ENCODE data around the gene ATG13. TPM values are rescaled to one million over a fixed set of nuclear protein-coding genes. Genes with fewer than 3 reads are reported as not detected.

Gene ATG13
- total and polyA plus RNA-seq, 3 donors from 2014 or later = 176 to 224 (median 203) TPM

DNA sequence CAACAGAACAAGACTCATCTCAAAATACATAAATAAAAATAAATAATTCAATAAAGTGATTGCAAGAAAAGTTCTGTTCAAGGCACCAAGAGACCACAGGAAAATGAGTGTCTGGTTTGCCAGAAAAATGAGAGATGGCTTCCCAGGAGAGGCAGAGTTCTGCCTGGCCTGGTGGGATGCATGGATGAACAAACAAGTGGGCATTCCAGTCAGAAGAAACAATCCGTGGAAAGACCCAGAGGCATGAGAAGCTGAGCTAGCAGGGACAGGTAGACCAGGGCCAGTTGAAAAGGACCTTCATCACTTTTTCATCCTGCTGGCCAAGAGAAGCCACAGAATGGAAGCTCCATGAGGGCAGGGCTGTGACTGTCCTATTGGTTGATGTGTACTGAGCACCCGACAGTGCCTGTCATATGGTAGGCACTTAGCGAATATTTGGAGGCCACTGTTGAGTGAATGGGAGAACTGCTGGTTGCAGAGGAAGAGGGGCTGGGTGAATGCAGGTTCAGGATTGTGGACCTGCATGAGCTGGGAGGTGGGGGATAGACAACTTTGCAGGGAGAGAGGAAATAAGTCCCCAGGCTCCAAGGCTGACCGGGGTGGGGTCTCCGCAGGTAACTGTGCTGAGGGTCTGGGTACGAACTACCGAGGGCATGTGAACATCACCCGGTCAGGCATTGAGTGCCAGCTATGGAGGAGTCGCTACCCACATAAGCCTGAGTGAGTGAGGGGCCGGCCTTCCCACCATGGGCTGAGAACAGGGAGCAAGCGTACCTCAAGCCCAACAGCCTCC lies 105.4 kb downstream of the ATG13 start:
- no peaks in the 10 kb centered on the region for H3K36me3 ChIP-seq (ENCODE audit: low read depth, missing control alignments)
- no peaks in the 10 kb centered on the region for H3K9me3 ChIP-seq
- H3K27me3 ChIP-seq = no peaks in the 10 kb centered on the region
- no peak for DNase-seq
- no peak overlapping the region for H3K4me3 ChIP-seq
- H3K27ac ChIP-seq = no peak overlapping the region
- no peak for TF ChIP-seq POLR2A (IDR thresholded peaks at IDR 0.05)
- TF ChIP-seq, protein P1, sequence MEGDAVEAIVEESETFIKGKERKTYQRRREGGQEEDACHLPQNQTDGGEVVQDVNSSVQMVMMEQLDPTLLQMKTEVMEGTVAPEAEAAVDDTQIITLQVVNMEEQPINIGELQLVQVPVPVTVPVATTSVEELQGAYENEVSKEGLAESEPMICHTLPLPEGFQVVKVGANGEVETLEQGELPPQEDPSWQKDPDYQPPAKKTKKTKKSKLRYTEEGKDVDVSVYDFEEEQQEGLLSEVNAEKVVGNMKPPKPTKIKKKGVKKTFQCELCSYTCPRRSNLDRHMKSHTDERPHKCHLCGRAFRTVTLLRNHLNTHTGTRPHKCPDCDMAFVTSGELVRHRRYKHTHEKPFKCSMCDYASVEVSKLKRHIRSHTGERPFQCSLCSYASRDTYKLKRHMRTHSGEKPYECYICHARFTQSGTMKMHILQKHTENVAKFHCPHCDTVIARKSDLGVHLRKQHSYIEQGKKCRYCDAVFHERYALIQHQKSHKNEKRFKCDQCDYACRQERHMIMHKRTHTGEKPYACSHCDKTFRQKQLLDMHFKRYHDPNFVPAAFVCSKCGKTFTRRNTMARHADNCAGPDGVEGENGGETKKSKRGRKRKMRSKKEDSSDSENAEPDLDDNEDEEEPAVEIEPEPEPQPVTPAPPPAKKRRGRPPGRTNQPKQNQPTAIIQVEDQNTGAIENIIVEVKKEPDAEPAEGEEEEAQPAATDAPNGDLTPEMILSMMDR (IDR thresholded peaks at IDR 0.05) = no peak
- WGBS, 2 donors = 90 to 91% methylated on average over 8 to 11 of the region's 11 CpGs
- no peaks in the 10 kb centered on the region for H3K4me1 ChIP-seq
- intact Hi-C loops (cut with DNase I; ENCODE audit: low total_unique reads) = no loop called here

DNA sequence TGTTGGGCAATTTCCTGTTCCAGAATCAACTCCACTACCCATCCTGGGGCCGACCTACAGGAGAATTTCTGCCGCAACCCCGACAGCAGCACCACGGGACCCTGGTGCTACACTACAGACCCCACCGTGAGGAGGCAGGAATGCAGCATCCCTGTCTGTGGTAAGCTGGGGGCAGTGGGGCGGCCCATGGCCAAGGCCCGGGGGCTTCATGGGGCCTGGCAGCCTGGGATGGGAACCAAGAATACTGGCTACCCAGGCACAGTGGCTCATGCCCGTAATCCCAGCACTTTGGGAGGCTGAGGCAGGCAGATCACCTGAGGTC lies 106.0 kb downstream of the ATG13 start:
- intact Hi-C loops (cut with DNase I; ENCODE audit: low total_unique reads) = no loop called here

DNA sequence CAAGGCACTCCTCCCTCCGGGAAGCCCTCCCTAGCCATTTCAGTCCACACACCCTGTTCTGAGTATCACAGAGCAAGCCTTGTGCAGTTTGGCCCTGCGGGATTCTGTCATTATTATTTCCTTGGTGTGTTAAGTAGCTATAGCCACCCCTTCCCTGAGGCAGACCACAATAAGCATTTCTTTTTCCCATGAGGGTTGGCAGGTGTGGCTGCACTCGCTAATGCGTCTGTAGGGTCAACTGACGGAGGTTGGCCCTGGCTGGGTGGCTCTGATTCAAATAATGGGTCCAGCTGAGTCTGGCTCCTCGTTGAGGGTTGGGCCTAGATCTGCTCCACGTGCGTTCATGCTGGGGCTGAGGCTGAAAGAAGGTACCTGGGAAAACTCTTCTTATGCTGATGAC lies 106.7 kb downstream of the ATG13 start:
- WGBS, 2 donors = 71 to 84% methylated on average over 8 of the region's 8 CpGs
- no peak for DNase-seq

More for the DNA sequence above, 106.0 kb downstream of the ATG13 start:
- H3K27me3 ChIP-seq = no peaks in the 10 kb centered on the region
- TF ChIP-seq POLR2A (IDR thresholded peaks at IDR 0.05) = no peak
- TF ChIP-seq, protein P1 (IDR thresholded peaks at IDR 0.05) = no peak
- H3K9me3 ChIP-seq = no peaks in the 10 kb centered on the region
- WGBS, 2 donors = 93 to 100% methylated on average over 2 to 8 of the region's 8 CpGs
- H3K4me1 ChIP-seq = no peaks in the 10 kb centered on the region
- no peak overlapping the region for H3K4me3 ChIP-seq
- H3K27ac ChIP-seq = no peak overlapping the region
- DNase-seq = no peak
- no peaks in the 10 kb centered on the region for H3K36me3 ChIP-seq (ENCODE audit: low read depth, missing control alignments)

More for the DNA sequence above, 106.7 kb downstream of the ATG13 start:
- H3K9me3 ChIP-seq = no peaks in the 10 kb centered on the region
- H3K36me3 ChIP-seq (ENCODE audit: low read depth, missing control alignments) = no peaks in the 10 kb centered on the region
- no peaks in the 10 kb centered on the region for H3K4me1 ChIP-seq
- no peak overlapping the region for H3K4me3 ChIP-seq
- intact Hi-C loops (cut with DNase I; ENCODE audit: low total_unique reads) = no loop called here
- TF ChIP-seq, protein P1 (IDR thresholded peaks at IDR 0.05) = no peak
- no peak for TF ChIP-seq POLR2A (IDR thresholded peaks at IDR 0.05)
- no peak overlapping the region for H3K27ac ChIP-seq
- no peaks in the 10 kb centered on the region for H3K27me3 ChIP-seq

Other genes with a start within 250 kb of the ATG13 start
- 10 to 100 TPM; 14.4 to 14.5 TPM for gene MDK, start 235.9 kb upstream of the ATG13 start, total RNA-seq
- 51.5 TPM for gene MDK, start 235.9 kb upstream of the ATG13 start, polyA plus RNA-seq (ENCODE audit: insufficient read depth, low read depth, low replicate concordance)
- gene CHRM4, start 225.8 kb upstream of the ATG13 start, total RNA-seq = 10 to 100 TPM in 1 of 2 donors, 1 to 10 TPM in 1; 7.2 to 19.5 TPM
- 13.5 TPM for gene CHRM4, start 225.8 kb upstream of the ATG13 start, polyA plus RNA-seq (ENCODE audit: insufficient read depth, low read depth, low replicate concordance)
- 10 to 100 TPM; 55.6 to 68.3 TPM for gene AMBRA1, start 23.5 kb upstream of the ATG13 start, total RNA-seq
- 28.0 TPM for gene AMBRA1, start 23.5 kb upstream of the ATG13 start, polyA plus RNA-seq (ENCODE audit: insufficient read depth, low read depth, low replicate concordance)
- 10 to 100 TPM; 12.9 to 14.3 TPM for gene HARBI1, start 326 bp upstream of the ATG13 start, total RNA-seq
- gene HARBI1, start 326 bp upstream of the ATG13 start, polyA plus RNA-seq (ENCODE audit: insufficient read depth, low read depth, low replicate concordance) = 25.2 TPM
- gene ARHGAP1, start 83.1 kb downstream of the ATG13 start, total RNA-seq = 10 to 100 TPM; 50.2 to 68.9 TPM
- 39.7 TPM for gene ARHGAP1, start 83.1 kb downstream of the ATG13 start, polyA plus RNA-seq (ENCODE audit: insufficient read depth, low read depth, low replicate concordance)
- 10 to 100 TPM; 18.3 to 27.4 TPM for gene ZNF408, start 83.5 kb downstream of the ATG13 start, total RNA-seq
- 11.7 TPM for gene ZNF408, start 83.5 kb downstream of the ATG13 start, polyA plus RNA-seq (ENCODE audit: insufficient read depth, low read depth, low replicate concordance)
- 1 to 10 TPM; 2.4 to 3.6 TPM for gene F2, start 101.7 kb downstream of the ATG13 start, total RNA-seq
- 0.47 TPM for gene F2, start 101.7 kb downstream of the ATG13 start, polyA plus RNA-seq (ENCODE audit: insufficient read depth, low read depth, low replicate concordance)
- 100 to 1,000 TPM in 1 of 2 donors, 10 to 100 TPM in 1; 92.3 to 118 TPM for gene CKAP5, start 228.7 kb downstream of the ATG13 start, total RNA-seq
- gene CKAP5, start 228.7 kb downstream of the ATG13 start, polyA plus RNA-seq (ENCODE audit: insufficient read depth, low read depth, low replicate concordance) = 106 TPM